Astrocyte (in vitro differentiated cells and primary cell): ENCODE results near the gene APOBEC4. TPM values are rescaled to one million over a fixed set of nuclear protein-coding genes. Genes with fewer than 3 reads are reported as not detected.

Source experiments
- DNase-seq: peaks from one replicate; pipeline ENCODE4 v3.0.0-alpha.2; 2010; ENCODE audit warnings: low read depth
- FAIRE-seq: peaks from 2 replicates; lab custom pipeline; 2011; peaks lifted over from hg19 to GRCh38; lab: Jason Lieb, UNC
- H2AFZ ChIP-seq: 2 replicates; pipeline ENCODE4 v1.6.0; 2012; ENCODE audit warnings: low read depth, low read length, inconsistent platforms
- H3K27ac ChIP-seq: 2 replicates; pipeline ENCODE4 v1.5.1; 2011; ENCODE audit warnings: low read depth, low read length, inconsistent platforms
- H3K27me3 ChIP-seq: 2 replicates; pipeline ENCODE4 v1.6.0; 2011; ENCODE audit warnings: low read length, inconsistent platforms; ENCODE audit not compliant: insufficient read depth
- H3K36me3 ChIP-seq: 2 replicates; pipeline ENCODE4 v1.5.1; 2011; ENCODE audit warnings: low read length, inconsistent platforms; ENCODE audit not compliant: insufficient read depth
- H3K4me1 ChIP-seq: 2 replicates; pipeline ENCODE4 v1.5.1; 2011; ENCODE audit warnings: low read length, inconsistent platforms; ENCODE audit not compliant: insufficient read depth
- H3K4me2 ChIP-seq: 2 replicates; pipeline ENCODE4 v1.6.0; 2012; ENCODE audit warnings: low read length, inconsistent platforms
- H3K4me3 ChIP-seq: 2 replicates; pipeline ENCODE4 v1.5.1; 2011; ENCODE audit warnings: low read depth, mild to moderate bottlenecking, low read length, inconsistent platforms; ENCODE audit not compliant: insufficient read depth
- H3K79me2 ChIP-seq: 2 replicates; pipeline ENCODE4 v1.6.0; 2012; ENCODE audit warnings: mild to moderate bottlenecking, low read length, inconsistent platforms; ENCODE audit not compliant: insufficient read depth
- H3K9ac ChIP-seq: 2 replicates; pipeline ENCODE4 v1.6.0; 2012; ENCODE audit warnings: mild to moderate bottlenecking, low read length, inconsistent platforms
- H3K9me3 ChIP-seq: 2 replicates; pipeline ENCODE4 v1.5.1; 2012; ENCODE audit warnings: low read depth, mild to moderate bottlenecking, low read length, inconsistent platforms; ENCODE audit not compliant: insufficient read depth
- H4K20me1 ChIP-seq: 2 replicates; pipeline ENCODE4 v1.6.0; 2012; ENCODE audit warnings: low read length, inconsistent platforms; ENCODE audit not compliant: insufficient read depth
- H3K27ac Mint-ChIP-seq: one replicate; pipeline ENCODE4 v1.8.0; 2021; ENCODE audit warnings: mild to moderate bottlenecking, mixed read lengths; ENCODE audit not compliant: unreplicated experiment
- H3K27me3 Mint-ChIP-seq: one replicate; pipeline ENCODE4 v1.8.0; 2021; ENCODE audit warnings: low read depth, mixed read lengths; ENCODE audit not compliant: unreplicated experiment
- H3K36me3 Mint-ChIP-seq: one replicate; pipeline ENCODE4 v1.8.0; 2021; ENCODE audit warnings: low read depth, mixed read lengths; ENCODE audit not compliant: unreplicated experiment
- H3K4me1 Mint-ChIP-seq: one replicate; pipeline ENCODE4 v1.8.0; 2021; ENCODE audit warnings: low read depth, mixed read lengths; ENCODE audit not compliant: unreplicated experiment
- H3K4me3 Mint-ChIP-seq: one replicate; pipeline ENCODE4 v1.8.0; 2021; ENCODE audit warnings: mild to moderate bottlenecking, moderate library complexity, mixed read lengths; ENCODE audit not compliant: unreplicated experiment
- H3K9me3 Mint-ChIP-seq: one replicate; pipeline ENCODE4 v1.8.0; 2021; ENCODE audit warnings: mild to moderate bottlenecking, mixed read lengths; ENCODE audit not compliant: unreplicated experiment
- EZH2 ChIP-seq: IDR thresholded peaks from 2 replicates; pipeline ENCODE4 v1.6.1; 2012; ENCODE audit warnings: mild to moderate bottlenecking, low read length, inconsistent platforms; ENCODE audit not compliant: insufficient read depth
- total RNA-seq: library from RNA; stranded (reverse); gene quantifications from 2 replicates; pipeline ENCODE4 v1.2.1, GENCODE V29; 2021
- TF ChIP-seq, protein P1 (sequence below): IDR thresholded peaks from 2 replicates; pipeline ENCODE4 v1.5.1; 2011; ENCODE audit warnings: low read depth, mild to moderate bottlenecking, inconsistent platforms, low read length, moderate library complexity; ENCODE audit not compliant: insufficient read depth

Gene APOBEC4
- total RNA-seq, 1 donor from 2014 or later: not detected

DNA sequence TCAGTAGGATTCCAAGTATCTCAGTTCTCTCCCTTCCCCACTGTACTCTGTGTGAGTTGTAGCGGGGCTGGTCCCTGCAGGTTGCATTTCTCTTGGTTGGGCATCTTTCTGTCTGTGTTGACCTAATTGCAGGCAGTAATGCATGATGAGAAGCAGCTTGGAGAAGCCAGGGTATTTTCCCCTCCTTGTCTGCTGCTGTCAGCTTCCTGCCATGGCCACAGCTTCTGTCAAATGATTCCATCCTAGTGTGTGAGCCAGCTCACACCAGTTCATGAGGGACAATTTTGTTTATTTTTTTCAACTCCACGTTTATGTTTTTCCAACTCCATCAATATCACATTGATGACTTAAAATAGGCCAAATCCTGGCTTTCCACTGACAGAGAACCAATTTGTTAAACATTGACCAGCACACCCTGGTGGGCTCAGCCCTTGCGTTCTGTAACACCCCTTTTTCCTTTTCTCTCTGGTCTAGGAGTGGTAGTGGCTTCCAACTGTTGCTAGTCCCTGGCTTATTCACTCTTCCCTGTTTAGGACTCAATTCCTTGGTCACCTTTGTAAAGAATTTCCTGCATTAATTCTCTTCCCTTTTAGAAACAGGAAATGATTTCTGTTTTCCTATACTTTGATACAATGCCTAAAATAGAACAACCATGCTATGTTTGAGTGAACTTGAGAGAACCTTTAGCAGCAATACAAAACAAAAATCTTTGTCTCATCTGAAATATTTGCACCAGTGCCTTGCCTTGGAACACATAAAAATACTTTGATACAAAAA is 44.9 kb upstream of the APOBEC4 start:
- Histone ChIP-seq H3K79me2 (no peaks in the 10 kb centered on the region), H3K36me3 (no peaks in the 10 kb centered on the region), H3K9me3 (no peaks in the 10 kb centered on the region), H3K4me1 (no peaks in the 10 kb centered on the region), H3K4me2 (no peak overlapping the region), H3K27me3 (no peaks in the 10 kb centered on the region), H4K20me1 (no peaks in the 10 kb centered on the region), H3K27ac (no peak overlapping the region), H3K9ac (no peak overlapping the region), H3K4me3 (no peak overlapping the region), H2AFZ (no peak overlapping the region)
- Mint-ChIP-seq H3K4me3 (no peak overlapping the region), H3K9me3 (no peaks in the 10 kb centered on the region), H3K36me3 (peaks cover 3% of the 10 kb centered on the region), H3K4me1 (peaks cover 22% of the 10 kb centered on the region), H3K27ac (no peak overlapping the region), H3K27me3 (no peaks in the 10 kb centered on the region)
- no peak for FAIRE-seq
- DNase-seq: no peak
- TF ChIP-seq, protein P1, sequence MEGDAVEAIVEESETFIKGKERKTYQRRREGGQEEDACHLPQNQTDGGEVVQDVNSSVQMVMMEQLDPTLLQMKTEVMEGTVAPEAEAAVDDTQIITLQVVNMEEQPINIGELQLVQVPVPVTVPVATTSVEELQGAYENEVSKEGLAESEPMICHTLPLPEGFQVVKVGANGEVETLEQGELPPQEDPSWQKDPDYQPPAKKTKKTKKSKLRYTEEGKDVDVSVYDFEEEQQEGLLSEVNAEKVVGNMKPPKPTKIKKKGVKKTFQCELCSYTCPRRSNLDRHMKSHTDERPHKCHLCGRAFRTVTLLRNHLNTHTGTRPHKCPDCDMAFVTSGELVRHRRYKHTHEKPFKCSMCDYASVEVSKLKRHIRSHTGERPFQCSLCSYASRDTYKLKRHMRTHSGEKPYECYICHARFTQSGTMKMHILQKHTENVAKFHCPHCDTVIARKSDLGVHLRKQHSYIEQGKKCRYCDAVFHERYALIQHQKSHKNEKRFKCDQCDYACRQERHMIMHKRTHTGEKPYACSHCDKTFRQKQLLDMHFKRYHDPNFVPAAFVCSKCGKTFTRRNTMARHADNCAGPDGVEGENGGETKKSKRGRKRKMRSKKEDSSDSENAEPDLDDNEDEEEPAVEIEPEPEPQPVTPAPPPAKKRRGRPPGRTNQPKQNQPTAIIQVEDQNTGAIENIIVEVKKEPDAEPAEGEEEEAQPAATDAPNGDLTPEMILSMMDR: no peak
- TF ChIP-seq EZH2: no peak

GRCh38 chr1:183696981-183697380 is 43.9 kb upstream of the APOBEC4 start:
- no peaks in the 10 kb centered on the region for H3K4me1 ChIP-seq
- no peak overlapping the region for H3K27ac ChIP-seq
- no peak overlapping the region for H3K4me3 ChIP-seq
- H3K27me3 ChIP-seq: no peaks in the 10 kb centered on the region
- H3K4me2 ChIP-seq: no peak overlapping the region
- FAIRE-seq (no peak), DNase-seq (no peak)
- Mint-ChIP-seq H3K36me3 (no peaks in the 10 kb centered on the region), H3K4me1 (peaks cover 19% of the 10 kb centered on the region), H3K9me3 (no peaks in the 10 kb centered on the region), H3K27ac (no peak overlapping the region), H3K4me3 (no peak overlapping the region), H3K27me3 (no peaks in the 10 kb centered on the region)
- no peaks in the 10 kb centered on the region for H3K36me3 ChIP-seq
- H4K20me1 ChIP-seq: no peaks in the 10 kb centered on the region
- H3K79me2 ChIP-seq: no peaks in the 10 kb centered on the region
- H2AFZ ChIP-seq: no peak overlapping the region
- H3K9ac ChIP-seq: no peak overlapping the region
- no peaks in the 10 kb centered on the region for H3K9me3 ChIP-seq
- TF ChIP-seq, protein P1: no peak
- TF ChIP-seq EZH2: no peak

DNA sequence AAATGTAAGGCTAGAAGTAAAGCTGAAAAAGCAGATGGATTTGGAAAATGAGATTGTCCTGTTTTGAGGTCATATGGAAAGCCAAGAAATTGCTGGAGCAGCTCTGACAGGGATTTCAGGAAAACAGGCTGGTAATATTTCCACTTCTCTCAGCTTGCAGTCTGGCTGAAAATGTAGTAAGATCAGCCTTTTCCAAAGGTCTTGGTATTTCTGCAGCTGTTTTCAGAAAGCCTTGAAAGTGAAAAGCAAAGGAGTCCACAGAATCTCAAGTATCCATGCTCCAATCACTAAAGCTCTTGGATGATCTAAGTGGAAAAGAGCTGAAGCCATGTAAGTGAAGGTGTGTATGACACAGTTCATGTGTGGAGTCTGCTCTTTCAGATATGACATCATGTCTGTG is 41.6 kb upstream of the APOBEC4 start:
- FAIRE-seq (no peak), DNase-seq (no peak)
- Mint-ChIP-seq H3K4me1 (peaks cover 15% of the 10 kb centered on the region), H3K9me3 (no peaks in the 10 kb centered on the region), H3K36me3 (no peaks in the 10 kb centered on the region), H3K27ac (no peak overlapping the region), H3K27me3 (no peaks in the 10 kb centered on the region), H3K4me3 (no peak overlapping the region)
- Histone ChIP-seq H4K20me1 (no peaks in the 10 kb centered on the region), H3K27ac (no peak overlapping the region), H3K4me2 (no peak overlapping the region), H3K4me1 (no peaks in the 10 kb centered on the region), H3K9me3 (no peaks in the 10 kb centered on the region), H3K79me2 (no peaks in the 10 kb centered on the region), H3K4me3 (no peak overlapping the region), H3K9ac (no peak overlapping the region), H2AFZ (no peak overlapping the region), H3K27me3 (no peaks in the 10 kb centered on the region), H3K36me3 (no peaks in the 10 kb centered on the region)
- no peak for TF ChIP-seq EZH2
- TF ChIP-seq, protein P1: no peak
